GM19455 (cell line): ENCODE measurements around the gene CREB5.

Experiments used
- ATAC-seq: cut with Tn5 transposase; IDR thresholded peaks from one replicate; pipeline ENCODE4 v1.9.1; 2021; ENCODE audit not compliant: unreplicated experiment

The CREB5 gene

GRCh38 chr7:28507525-28508282, 95.4 kb downstream of the CREB5 start:
- no peak for ATAC-seq

- ATAC-seq, result peak; percentile 59
Measured at GRCh38 chr7:28509251-28510025, 97.1 kb downstream of the CREB5 start.

- no peak for ATAC-seq
Measured at GRCh38 chr7:28510026-28510369, 97.7 kb downstream of the CREB5 start.

- ATAC-seq, result no peak
Measured at GRCh38 chr7:28512668-28513440, 100.5 kb downstream of the CREB5 start.

GRCh38 chr7:28516390-28517172, 104.3 kb downstream of the CREB5 start:
- no peak for ATAC-seq

- no peak for ATAC-seq
Measured at GRCh38 chr7:28517206-28517605, 104.9 kb downstream of the CREB5 start.

GRCh38 chr7:28517606-28518005, 105.3 kb downstream of the CREB5 start:
- ATAC-seq, result no peak

GRCh38 chr7:28520074-28521015, 108.0 kb downstream of the CREB5 start:
- no peak for ATAC-seq

GRCh38 chr7:28524978-28525377, 112.7 kb downstream of the CREB5 start:
- ATAC-seq, result no peak

GRCh38 chr7:28528899-28529298, 116.6 kb downstream of the CREB5 start:
- ATAC-seq, result no peak

- no peak for ATAC-seq
Measured at GRCh38 chr7:28529755-28530154, 117.4 kb downstream of the CREB5 start.

GRCh38 chr7:28530175-28530802, 118.0 kb downstream of the CREB5 start:
- no peak for ATAC-seq

GRCh38 chr7:28530803-28531175, 118.5 kb downstream of the CREB5 start:
- no peak for ATAC-seq

GRCh38 chr7:28531291-28531690, 119.0 kb downstream of the CREB5 start:
- no peak for ATAC-seq

- no peak for ATAC-seq
Measured at GRCh38 chr7:28532181-28532580, 119.9 kb downstream of the CREB5 start.

- ATAC-seq, result no peak
Measured at GRCh38 chr7:28533267-28533666, 120.9 kb downstream of the CREB5 start.

- no peak for ATAC-seq
Measured at GRCh38 chr7:28533731-28534531, 121.6 kb downstream of the CREB5 start.

GRCh38 chr7:28536259-28536658, 123.9 kb downstream of the CREB5 start:
- ATAC-seq, result no peak
